ENCODE measurements around the gene KRTAP12-4.
"Not testable (repeated sequence)": the region's sequence is repeated elsewhere in the genome, so short reads cannot be mapped to it uniquely, and the experiment has no call there.

Gene KRTAP12-4

DNA sequence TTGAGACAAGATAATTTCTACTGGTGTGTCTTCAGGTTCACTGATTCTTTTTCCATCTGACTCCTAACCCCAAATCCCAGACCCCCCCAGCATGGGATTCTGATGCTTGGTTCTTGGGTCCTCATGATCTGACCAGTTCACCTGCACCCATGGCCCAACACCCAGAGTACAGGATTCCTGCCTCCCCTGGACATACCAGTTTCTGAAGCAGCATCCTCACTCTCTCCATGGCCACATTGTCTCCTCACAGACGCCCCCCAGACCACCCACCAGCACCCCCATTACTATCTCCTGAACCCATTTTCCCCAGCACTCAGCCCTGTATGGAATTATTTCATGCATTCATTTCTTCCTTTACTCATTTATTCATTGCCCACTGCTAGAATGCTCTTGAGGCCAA is 2.4 kb upstream of the KRTAP12-4 start:
- no peak for DNase-seq (ENCODE audit: low read depth, low spot score)

GRCh38 chr21:44653656-44654575 is 543 bp downstream of the KRTAP12-4 start:
- no peak for DNase-seq (ENCODE audit: low read depth, low spot score)

GRCh38 chr21:44653123-44653522 is 1.3 kb downstream of the KRTAP12-4 start:
- DNase-seq (ENCODE audit: low read depth, low spot score) = no peak

DNA sequence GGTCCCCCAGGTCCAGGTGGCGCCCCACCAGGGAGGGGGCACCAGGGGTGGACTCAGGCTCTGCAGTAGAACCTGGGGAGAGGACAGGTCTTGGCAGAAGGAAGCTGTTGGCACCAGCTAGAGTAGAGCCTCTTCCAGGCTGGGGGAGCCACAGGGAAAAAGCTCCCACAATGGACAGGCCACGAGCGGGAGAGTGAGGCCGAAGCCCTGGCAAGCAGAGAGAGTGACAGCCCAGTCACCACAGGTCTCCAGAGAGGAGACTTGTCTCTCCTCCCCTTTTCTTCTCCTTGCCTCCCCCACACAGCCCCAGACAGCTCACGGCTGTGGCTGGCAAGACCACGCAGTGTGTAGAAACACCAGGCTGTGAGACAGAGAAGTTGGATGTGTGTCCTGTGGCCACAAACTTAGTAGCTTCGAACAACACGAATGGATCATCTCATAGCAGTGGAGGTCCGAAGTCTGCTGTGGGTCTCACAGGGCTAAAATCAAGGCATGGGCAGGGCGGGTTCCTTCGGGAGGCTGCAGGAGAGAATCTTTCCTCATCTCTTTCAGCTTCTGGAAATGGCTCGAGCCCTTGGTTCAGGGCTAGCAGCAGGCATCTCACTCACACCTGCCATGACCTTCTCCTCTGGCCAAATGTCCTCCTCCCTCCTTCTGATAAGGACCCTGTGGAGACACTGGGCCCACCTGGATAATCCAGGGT is 3.3 kb downstream of the KRTAP12-4 start:
- DNase-seq (ENCODE audit: low read depth, low spot score) = no peak

DNA sequence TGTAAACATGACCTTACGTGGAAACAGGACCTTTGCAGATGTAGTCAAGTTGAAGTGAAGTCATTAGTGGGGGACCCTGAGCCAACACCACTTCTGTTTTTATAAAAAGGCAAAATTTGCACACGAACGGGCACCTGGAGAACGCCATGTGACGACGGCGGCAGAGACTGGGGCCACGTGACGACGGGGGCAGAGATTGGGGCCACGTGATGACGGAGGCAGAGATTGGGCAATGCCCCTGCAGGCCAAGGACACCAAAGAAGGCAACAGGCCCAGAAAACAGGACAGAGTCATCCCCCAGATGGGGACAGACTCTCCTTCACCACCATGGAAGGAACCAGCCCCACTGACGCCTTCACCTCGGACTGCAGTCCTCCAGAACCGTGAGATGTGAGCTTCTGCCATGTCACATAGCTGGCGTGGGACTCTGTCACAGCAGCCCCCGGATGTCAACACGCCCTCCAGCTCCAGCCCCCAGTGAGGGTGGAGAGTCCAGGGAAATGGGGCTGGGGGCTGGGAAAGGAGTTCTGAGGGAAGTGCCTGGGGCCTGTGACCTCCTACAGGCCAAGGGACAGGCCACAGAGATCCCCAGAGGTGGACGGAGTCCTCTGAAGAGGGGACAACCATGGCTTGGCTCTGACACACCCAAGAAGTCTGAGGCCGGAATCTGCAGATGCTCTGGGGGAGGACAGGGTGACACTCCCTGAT is 4.0 kb downstream of the KRTAP12-4 start:
- DNase-seq (ENCODE audit: low read depth, low spot score) = no peak

- no peak for DNase-seq (ENCODE audit: low read depth, low spot score)
Observed at GRCh38 chr21:44649521-44650100, 4.8 kb downstream of the KRTAP12-4 start.

GRCh38 chr21:44648557-44649311 is 5.7 kb downstream of the KRTAP12-4 start:
- DNase-seq (ENCODE audit: low read depth, low spot score) = no peak

- DNase-seq (ENCODE audit: low read depth, low spot score) = no peak
Observed at GRCh38 chr21:44647222-44647552, 7.3 kb downstream of the KRTAP12-4 start.

- not testable (repeated sequence) for DNase-seq (ENCODE audit: low read depth, low spot score)
Observed at GRCh38 chr21:44646366-44647221, 7.9 kb downstream of the KRTAP12-4 start, which contains the start of gene KRTAP10-11. Gene KRTAP10-11 (plus strand): TSS chr21:44646414. CDS start chr21:44646459, 45 bp downstream.

- DNase-seq (ENCODE audit: low read depth, low spot score) = no peak
Observed at GRCh38 chr21:44644878-44645277, 9.6 kb downstream of the KRTAP12-4 start.

GRCh38 chr21:44643741-44644310 is 10.6 kb downstream of the KRTAP12-4 start:
- DNase-seq (ENCODE audit: low read depth, low spot score) = no peak

GRCh38 chr21:44640761-44641160 is 13.7 kb downstream of the KRTAP12-4 start:
- DNase-seq (ENCODE audit: low read depth, low spot score) = no peak

DNA sequence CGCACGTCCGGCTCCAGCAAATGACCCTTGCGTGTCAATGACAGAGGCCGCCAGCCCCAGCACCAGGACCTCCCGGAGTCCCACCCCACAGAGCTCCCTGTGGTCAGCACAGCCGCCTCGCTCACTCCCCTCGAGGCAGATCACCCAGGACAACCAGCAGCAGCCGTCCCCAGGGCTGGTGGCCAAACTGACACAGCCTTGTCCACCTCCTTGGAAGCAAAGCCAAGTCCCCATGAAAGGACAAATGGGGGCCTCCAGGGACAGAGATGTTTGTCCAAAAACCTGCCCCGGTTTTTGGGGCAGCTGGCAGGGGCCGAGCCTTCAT is 15.2 kb downstream of the KRTAP12-4 start:
- DNase-seq (ENCODE audit: low read depth, low spot score) = no peak

DNA sequence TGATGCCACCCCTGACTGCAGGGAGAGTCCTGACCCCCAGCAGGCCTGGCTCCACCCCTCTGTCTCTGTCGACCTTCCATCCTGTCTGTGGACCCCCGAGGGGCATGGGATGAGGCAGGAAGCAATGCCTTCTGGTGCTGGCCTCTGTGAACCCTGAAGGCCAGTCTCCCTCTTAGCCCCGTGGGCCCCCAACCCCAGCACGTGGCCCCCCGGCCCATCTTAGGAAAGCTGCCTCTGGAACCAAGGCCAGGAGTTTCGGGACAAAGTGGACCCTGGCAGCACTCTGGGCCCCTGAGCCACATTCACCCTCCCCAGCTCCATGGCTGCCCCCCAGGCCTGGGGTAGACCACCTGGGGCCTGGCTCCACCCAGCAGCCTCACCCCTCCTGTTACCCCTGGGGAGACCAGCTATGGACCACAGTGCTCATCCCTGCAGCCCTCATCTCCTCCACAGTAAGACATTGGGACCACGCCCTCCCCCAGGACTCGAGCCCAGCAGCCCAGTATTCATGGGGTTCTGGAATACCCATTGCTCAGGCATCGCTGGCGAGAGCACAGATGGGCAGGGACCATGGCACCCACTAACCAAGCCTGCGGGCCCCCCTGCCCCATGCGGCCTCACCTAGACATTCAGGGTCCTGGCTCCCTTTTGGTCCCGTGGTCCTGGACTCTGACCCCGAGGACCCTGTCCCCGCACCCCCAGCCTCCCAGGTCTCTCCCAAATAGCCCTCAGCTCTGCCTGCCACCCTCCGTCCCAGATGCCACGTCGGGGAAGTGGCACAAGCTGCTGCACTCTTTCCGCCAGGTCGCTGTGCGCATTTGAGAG is 15.7 kb downstream of the KRTAP12-4 start:
- DNase-seq (ENCODE audit: low read depth, low spot score) = not testable (repeated sequence)

- not testable (repeated sequence) for DNase-seq (ENCODE audit: low read depth, low spot score)
Observed at GRCh38 chr21:44637851-44638348, 16.6 kb downstream of the KRTAP12-4 start.

- no peak for DNase-seq (ENCODE audit: low read depth, low spot score)
Observed at GRCh38 chr21:44637018-44637850, 17.2 kb downstream of the KRTAP12-4 start, which contains the start of gene KRTAP10-10. Gene KRTAP10-10 (plus strand): TSS chr21:44637356. CDS start chr21:44637418, 62 bp downstream.

- DNase-seq (ENCODE audit: low read depth, low spot score) = no peak
Observed at GRCh38 chr21:44636209-44637017, 18.0 kb downstream of the KRTAP12-4 start.
